WTC11 (cell line): Measurements from ENCODE around the gene POLK. TPM values are rescaled to one million over a fixed set of nuclear protein-coding genes. Genes with fewer than 3 reads are reported as not detected.

Experiments used
- ATAC-seq: fragments of 200-7000 bp; cut with Tn5 transposase; 2 replicates; pipeline ENCODE4 v1.10.0; 2021; ENCODE audit warnings: mild to moderate bottlenecking, moderate library complexity
- CTCF ChIA-PET: fragments of 300-600 bp; sonication (Branson Sonifier 250); formaldehyde crosslinking; loops from one replicate; lab custom pipeline; 2021; ENCODE audit warnings: antibody characterized with exemption; lab: Charles Lee
- POLR2A ChIA-PET: fragments of 350-600 bp; sonication (Branson Sonifier 250); formaldehyde crosslinking; loops from one replicate; lab custom pipeline; 2021; ENCODE audit warnings: antibody characterized with exemption; lab: Charles Lee
- DNase-seq: peaks from one replicate; pipeline ENCODE4 v3.0.0; 2021; ENCODE audit warnings: low spot score
- H3K27ac Mint-ChIP-seq: 2 replicates; pipeline ENCODE4 v1.8.0; 2021; ENCODE audit warnings: mixed read lengths
- H3K27me3 Mint-ChIP-seq: 2 replicates; pipeline ENCODE4 v1.8.0; 2021; ENCODE audit warnings: low read depth, mild to moderate bottlenecking, moderate library complexity, mixed read lengths
- H3K36me3 Mint-ChIP-seq: 2 replicates; pipeline ENCODE4 v1.8.0; 2021; ENCODE audit warnings: mixed read lengths
- H3K4me1 Mint-ChIP-seq: 2 replicates; pipeline ENCODE4 v1.8.0; 2022; ENCODE audit warnings: mixed read lengths
- H3K4me3 Mint-ChIP-seq: 2 replicates; pipeline ENCODE4 v1.8.0; 2021; ENCODE audit warnings: mild to moderate bottlenecking, moderate library complexity, mixed read lengths
- H3K9me3 Mint-ChIP-seq: 2 replicates; pipeline ENCODE4 v1.8.0; 2021; ENCODE audit warnings: mixed read lengths
- AFF4 ChIP-seq: sonication (generic); formaldehyde crosslinking; IDR thresholded peaks from 2 replicates; pipeline ENCODE4 v1.8.1; 2023; ENCODE audit warnings: mild to moderate bottlenecking, missing genetic modification reagents, borderline replicate concordance
- GABPB1 ChIP-seq: sonication (generic); formaldehyde crosslinking; IDR thresholded peaks from 2 replicates; pipeline ENCODE4 v1.8.1; 2023; ENCODE audit warnings: mild to moderate bottlenecking, missing genetic modification reagents
- GRHL2 ChIP-seq: fragments of 250-450 bp; sonication (Bioruptor Pico); IDR thresholded peaks from 2 replicates; pipeline ENCODE4 v1.8.0; 2022; ENCODE audit warnings: mild to moderate bottlenecking, moderate library complexity; ENCODE audit not compliant: insufficient replicate concordance, severe bottlenecking
- HMGA2 ChIP-seq: fragments of 250-450 bp; sonication (Bioruptor Pico); IDR thresholded peaks from 2 replicates; pipeline ENCODE4 v1.4.0; 2021; ENCODE audit warnings: mild to moderate bottlenecking, moderate library complexity
- MAX ChIP-seq: sonication (generic); formaldehyde crosslinking; IDR thresholded peaks from 2 replicates; pipeline ENCODE4 v1.8.0; 2022; ENCODE audit warnings: mild to moderate bottlenecking, missing genetic modification reagents
- PRDM15 ChIP-seq: sonication (generic); formaldehyde crosslinking; IDR thresholded peaks from 2 replicates; pipeline ENCODE4 v1.8.0; 2022; ENCODE audit warnings: missing genetic modification reagents
- RELA ChIP-seq: sonication (generic); formaldehyde crosslinking; IDR thresholded peaks from 2 replicates; pipeline ENCODE4 v1.8.1; 2022; ENCODE audit warnings: missing genetic modification reagents, mild to moderate bottlenecking, borderline replicate concordance
- SMAD3 ChIP-seq: sonication (generic); formaldehyde crosslinking; IDR thresholded peaks from 2 replicates; pipeline ENCODE4 v1.8.0; 2022; ENCODE audit warnings: missing genetic modification reagents, mild to moderate bottlenecking, borderline replicate concordance
- SOX15 ChIP-seq: fragments of 250-450 bp; sonication (Bioruptor Pico); IDR thresholded peaks from 2 replicates; pipeline ENCODE4 v1.9.0; 2021; ENCODE audit warnings: mild to moderate bottlenecking
- SP1 ChIP-seq: sonication (generic); formaldehyde crosslinking; conservative IDR thresholded peaks from 2 replicates; pipeline ENCODE4 v1.8.1; 2022; ENCODE audit warnings: missing genetic modification reagents
- USF1 ChIP-seq: sonication (generic); formaldehyde crosslinking; IDR thresholded peaks from 2 replicates; pipeline ENCODE4 v1.8.0; 2022; ENCODE audit warnings: mild to moderate bottlenecking, missing genetic modification reagents
- ZBTB21 ChIP-seq: sonication (generic); formaldehyde crosslinking; IDR thresholded peaks from 2 replicates; pipeline ENCODE4 v1.8.1; 2023; ENCODE audit warnings: mild to moderate bottlenecking, missing genetic modification reagents, borderline replicate concordance
- ZNF121 ChIP-seq: sonication (generic); formaldehyde crosslinking; IDR thresholded peaks from 2 replicates; pipeline ENCODE4 v1.8.0; 2023; ENCODE audit warnings: missing genetic modification reagents
- ZNF138 ChIP-seq: sonication (generic); formaldehyde crosslinking; conservative IDR thresholded peaks from 2 replicates; pipeline ENCODE4 v1.8.1; 2022; ENCODE audit warnings: mild to moderate bottlenecking, moderate library complexity, missing genetic modification reagents
- ZNF396 ChIP-seq: fragments of 250-450 bp; sonication (Bioruptor Pico); IDR thresholded peaks from 2 replicates; pipeline ENCODE4 v1.8.0; 2021; ENCODE audit warnings: mild to moderate bottlenecking, moderate library complexity, borderline replicate concordance
- ZNF425 ChIP-seq: fragments of 250-450 bp; sonication (Bioruptor Pico); conservative IDR thresholded peaks from 2 replicates; pipeline ENCODE4 v1.9.0; 2021; ENCODE audit warnings: mild to moderate bottlenecking
- total RNA-seq: library from RNA; stranded (reverse); gene quantifications from 3 replicates; pipeline ENCODE4 v1.2.3, GENCODE V29; 2021

Gene POLK
- total RNA-seq, 1 experiment from 2014 or later, result 7.1 TPM

- peaks cover 15% of the 10 kb centered on the region for H3K9me3 Mint-ChIP-seq
- H3K27me3 Mint-ChIP-seq, result no peaks in the 10 kb centered on the region; the same call in 1 of the 2 replicates
- POLR2A ChIA-PET, result no interaction called here
- CTCF ChIA-PET, result no interaction called here
- H3K27ac Mint-ChIP-seq, result no peak overlapping the region
- H3K4me1 Mint-ChIP-seq, result 0 out of 2 replicates have a peak, but pooled peaks cover 2% of the 10 kb centered on the region
- DNase-seq (no peak), ATAC-seq (no peak)
- H3K36me3 Mint-ChIP-seq, result no peaks in the 10 kb centered on the region
- no peak for TF ChIP-seq PRDM15
- TF ChIP-seq ZNF121, result no peak
- TF ChIP-seq MAX (CRISPR knock-in tag), result no peak
- no peak for TF ChIP-seq GRHL2 (CRISPR knock-in tag)
- H3K4me3 Mint-ChIP-seq, result no peak overlapping the region
These were observed 126.3 kb downstream of the POLK start for GRCh38 chr5:75637949-75638348.

GRCh38 chr5:75639535-75640311, 128.0 kb downstream of the POLK start:
- peaks cover 3% of the 10 kb centered on the region for H3K9me3 Mint-ChIP-seq
- H3K4me3 Mint-ChIP-seq, result no peak overlapping the region
- no peak for TF ChIP-seq ZBTB21
- no peak for TF ChIP-seq SOX15
- no peak for TF ChIP-seq ZNF396 (CRISPR knock-in tag)
- no peak for TF ChIP-seq USF1 (CRISPR knock-in tag)
- no peak for TF ChIP-seq HMGA2 (CRISPR knock-in tag)
- no peak for TF ChIP-seq ZNF138
- no peak for TF ChIP-seq RELA (CRISPR knock-in tag)
- no peak for TF ChIP-seq AFF4 (CRISPR knock-in tag)
- TF ChIP-seq ZNF425 (CRISPR knock-in tag), result no peak
- TF ChIP-seq ZNF121, result no peak
- no peak for TF ChIP-seq SP1
- no peak for TF ChIP-seq SMAD3 (CRISPR knock-in tag)
- no peak for TF ChIP-seq GABPB1 (CRISPR knock-in tag)
- DNase-seq (no peak), ATAC-seq (no peak)
- no peaks in the 10 kb centered on the region; the same call in 1 of the 2 replicates for H3K27me3 Mint-ChIP-seq
- 0 out of 2 replicates have a peak, but pooled peaks cover 1% of the 10 kb centered on the region for H3K4me1 Mint-ChIP-seq
- no peaks in the 10 kb centered on the region for H3K36me3 Mint-ChIP-seq
- ChIA-PET CTCF (no interaction called here), POLR2A (no interaction called here)
- H3K27ac Mint-ChIP-seq, result no peak overlapping the region
